GM23338 (cell line): ENCODE data around the gene PCDHA5. TPM values are rescaled to one million over a fixed set of nuclear protein-coding genes. Genes with fewer than 3 reads are reported as not detected.
"Not testable (repeated sequence)": the region's sequence is repeated elsewhere in the genome, so short reads cannot be mapped to it uniquely, and the experiment has no call there.

Source experiments
- ATAC-seq: fragments of 200-7000 bp; cut with Tn5 transposase; 3 replicates; pipeline ENCODE4 v1.9.1; 2020
- DNase-seq: peaks from one replicate; pipeline ENCODE4 v3.0.0-alpha.2; 2015; ENCODE audit warnings: low spot score
- H2AFZ ChIP-seq: fragments of 200-600 bp; sonication (generic); 2 replicates; pipeline ENCODE4 v1.8.0; 2016; ENCODE audit warnings: antibody characterized with exemption, mild to moderate bottlenecking, moderate library complexity
- H3F3A ChIP-seq: fragments of 200-600 bp; sonication (generic); replicated peaks from 2 replicates; pipeline ENCODE4 v1.8.0; 2017; ENCODE audit warnings: antibody characterized with exemption, mixed run types, low read depth
- H3K27ac ChIP-seq: fragments of 200-600 bp; sonication (generic); 2 replicates; pipeline ENCODE4 v1.6.1; 2016; ENCODE audit warnings: low read depth
- H3K27me3 ChIP-seq: fragments of 200-600 bp; sonication (generic); 2 replicates; pipeline ENCODE4 v1.8.0; 2016; ENCODE audit warnings: mild to moderate bottlenecking, mixed run types, moderate library complexity; ENCODE audit not compliant: insufficient read depth
- H3K36me3 ChIP-seq: fragments of 200-600 bp; sonication (generic); 2 replicates; pipeline ENCODE4 v1.8.0; 2016; ENCODE audit warnings: mild to moderate bottlenecking; ENCODE audit not compliant: insufficient read depth
- H3K4me1 ChIP-seq: fragments of 200-600 bp; sonication (generic); 2 replicates; pipeline ENCODE4 v1.8.0; 2016; ENCODE audit warnings: mild to moderate bottlenecking, moderate library complexity; ENCODE audit not compliant: insufficient read depth
- H3K4me2 ChIP-seq: fragments of 200-600 bp; sonication (generic); 2 replicates; pipeline ENCODE4 v1.7.1; 2017; ENCODE audit warnings: mixed run types
- H3K4me3 ChIP-seq: fragments of 200-600 bp; sonication (generic); 2 replicates; pipeline ENCODE4 v1.6.1; 2016; ENCODE audit warnings: mixed run types
- H3K79me2 ChIP-seq: fragments of 200-600 bp; sonication (generic); replicated peaks from 2 replicates; pipeline ENCODE4 v1.8.0; 2017; ENCODE audit warnings: mild to moderate bottlenecking; ENCODE audit not compliant: insufficient read depth
- H3K9me2 ChIP-seq: fragments of 200-600 bp; sonication (generic); 2 replicates; pipeline ENCODE4 v1.8.0; 2017; ENCODE audit not compliant: insufficient read depth
- H4K20me1 ChIP-seq: fragments of 200-600 bp; sonication (generic); replicated peaks from 2 replicates; pipeline ENCODE4 v1.8.0; 2017; ENCODE audit warnings: mild to moderate bottlenecking; ENCODE audit not compliant: insufficient read depth
- H3K27ac Mint-ChIP-seq: 2 replicates; pipeline ENCODE4 v1.8.0; 2020; ENCODE audit warnings: inconsistent platforms, mild to moderate bottlenecking, moderate library complexity, mixed read lengths
- H3K27me3 Mint-ChIP-seq: 3 replicates; pipeline ENCODE4 v1.8.0; 2022; ENCODE audit warnings: low read depth, mild to moderate bottlenecking, moderate library complexity, mixed read lengths, inconsistent platforms; ENCODE audit not compliant: insufficient read depth, poor library complexity
- H3K36me3 Mint-ChIP-seq: 3 replicates; pipeline ENCODE4 v1.8.0; 2021; ENCODE audit warnings: low read depth, mild to moderate bottlenecking, inconsistent platforms, moderate library complexity, mixed read lengths
- H3K4me1 Mint-ChIP-seq: 3 replicates; pipeline ENCODE4 v1.8.0; 2020; ENCODE audit warnings: mild to moderate bottlenecking, inconsistent platforms, mixed read lengths
- H3K4me3 Mint-ChIP-seq: 3 replicates; pipeline ENCODE4 v1.8.0; 2021; ENCODE audit warnings: moderate library complexity, mild to moderate bottlenecking, inconsistent platforms, mixed read lengths
- H3K9me3 Mint-ChIP-seq: 3 replicates; pipeline ENCODE4 v1.8.0; 2020; ENCODE audit warnings: moderate library complexity, mild to moderate bottlenecking, inconsistent platforms, mixed read lengths
- CTCF ChIP-seq, 2 experiments: fragments of 200-600 bp in 1 of 2; sonication (generic) in 1 of 2; conservative IDR thresholded peaks; 2 replicates each; pipeline versions ENCODE4 v1.5.1 to v1.6.1; 2016 to 2017; ENCODE audit warnings: antibody characterized with exemption in 2 of 2, low read depth in 2 of 2, mild to moderate bottlenecking in 2 of 2, moderate library complexity in 1 of 2
- ETS1 ChIP-seq: IDR thresholded peaks from 2 replicates; pipeline ENCODE4 v1.6.1; 2016; ENCODE audit warnings: antibody characterized with exemption
- REST ChIP-seq: IDR thresholded peaks from one replicate; pipeline ENCODE4 v1.6.1; 2018; ENCODE audit warnings: antibody characterized with exemption; ENCODE audit not compliant: unreplicated experiment
- polyA plus RNA-seq: library from polyadenylated mRNA; unstranded; fragments of >200 nt; fragmentation: Nextera tagmentation; extraction: Ambion mirVana; gene quantifications from 2 replicates; pipeline ENCODE4 v1.2.1, GENCODE V29; 2016
- total RNA-seq: library from RNA; depleted of rRNA; stranded (reverse); fragments of >200 nt; shearing (Covaris generic); gene quantifications from 2 replicates; pipeline ENCODE4 v1.2.3, GENCODE V29; 2014

Gene PCDHA5
- total and polyA plus RNA-seq, 2 experiments from 2014 or later: 0.86 to 3.1 TPM

- Histone ChIP-seq H3K9me2 (no peaks in the 10 kb centered on the region), H3K4me1 (no peaks in the 10 kb centered on the region), H3K27ac (no peak within 1 kb of the TSS), H3K36me3 (no peaks in the 10 kb centered on the region; the same call in 1 of the 2 replicates), H3K27me3 (no peaks in the 10 kb centered on the region), H3F3A (no peaks in the 10 kb centered on the region), H3K4me2 (no peak within 1 kb of the TSS), H3K79me2 (no peaks in the 10 kb centered on the region), H4K20me1 (no peaks in the 10 kb centered on the region), H2AFZ (peak within 1 kb of the TSS; percentile 81), H3K4me3 (no peak within 1 kb of the TSS)
- TF ChIP-seq ETS1: no peak
- peak; percentile 76 for TF ChIP-seq CTCF (conservative IDR thresholded peaks at IDR 0.05; ENCODE audit: low read depth in 2 of 2)
- ATAC-seq (peak; percentile 25; the same call in 2 of the 3 replicates), DNase-seq (peak; percentile 80)
- H3K27ac Mint-ChIP-seq: no peak within 1 kb of the TSS
- no peaks in the 10 kb centered on the region for H3K4me1 Mint-ChIP-seq
- no peaks in the 10 kb centered on the region for H3K27me3 Mint-ChIP-seq
- peaks cover 73% of the 10 kb centered on the region for H3K9me3 Mint-ChIP-seq
- no peak within 1 kb of the TSS for H3K4me3 Mint-ChIP-seq
- H3K36me3 Mint-ChIP-seq: peaks cover 27% of the 10 kb centered on the region
Observed at GRCh38 chr5:140785905-140786686, 35.3 kb upstream of the PCDHA5 start, which contains the start of gene PCDHA1. PCDHA1 (plus strand) TSS chr5:140786140.

- H3K27me3 ChIP-seq, H3K36me3 ChIP-seq, DNase-seq, H3K79me2 ChIP-seq, H3K27ac ChIP-seq, H3K4me1 ChIP-seq, H3K4me2 ChIP-seq, H2AFZ ChIP-seq, H3K4me3 Mint-ChIP-seq, H3K4me3 ChIP-seq, H3K27ac Mint-ChIP-seq, ATAC-seq, H3K4me1 Mint-ChIP-seq, H3K9me2 ChIP-seq, H3K27me3 Mint-ChIP-seq, H3F3A ChIP-seq, H4K20me1 ChIP-seq: not testable (repeated sequence)
- Mint-ChIP-seq H3K9me3 (peaks cover 66% of the 10 kb centered on the region), H3K36me3 (peaks cover 23% of the 10 kb centered on the region)
- TF ChIP-seq REST: peak; percentile 51
Observed at GRCh38 chr5:140787422-140787821, 34.0 kb upstream of the PCDHA5 start.

- not testable (repeated sequence) for H3K4me3 Mint-ChIP-seq, H3K4me1 Mint-ChIP-seq, H3K4me2 ChIP-seq, H3K36me3 ChIP-seq, H4K20me1 ChIP-seq, H2AFZ ChIP-seq, DNase-seq, H3K27ac Mint-ChIP-seq, H3K27me3 ChIP-seq, ATAC-seq, H3K27me3 Mint-ChIP-seq, H3K27ac ChIP-seq, H3F3A ChIP-seq, H3K79me2 ChIP-seq, H3K4me1 ChIP-seq, H3K4me3 ChIP-seq, H3K9me2 ChIP-seq
- Mint-ChIP-seq H3K36me3 (peaks cover 19% of the 10 kb centered on the region; the same call in 2 of the 3 replicates), H3K9me3 (peaks cover 63% of the 10 kb centered on the region)
Observed at GRCh38 chr5:140787849-140788504, 33.4 kb upstream of the PCDHA5 start.
